GM19043 (cell line): ENCODE results near the gene FBXL22.
"Not testable (repeated sequence)": the region's sequence is repeated elsewhere in the genome, so short reads cannot be mapped to it uniquely, and the experiment has no call there.

Experiments used
- ATAC-seq: cut with Tn5 transposase; IDR thresholded peaks from one replicate; pipeline ENCODE4 v1.9.1; 2021; ENCODE audit warnings: low read depth; ENCODE audit not compliant: unreplicated experiment

The FBXL22 gene

GRCh38 chr15:63611177-63611576 lies 14.0 kb downstream of the FBXL22 start:
- no peak for ATAC-seq

- no peak for ATAC-seq
Observed at GRCh38 chr15:63612300-63612699, 15.1 kb downstream of the FBXL22 start.

GRCh38 chr15:63615935-63616334 lies 18.7 kb downstream of the FBXL22 start:
- no peak for ATAC-seq

- ATAC-seq = not testable (repeated sequence)
Observed at GRCh38 chr15:63617147-63617546, 20.0 kb downstream of the FBXL22 start.

DNA sequence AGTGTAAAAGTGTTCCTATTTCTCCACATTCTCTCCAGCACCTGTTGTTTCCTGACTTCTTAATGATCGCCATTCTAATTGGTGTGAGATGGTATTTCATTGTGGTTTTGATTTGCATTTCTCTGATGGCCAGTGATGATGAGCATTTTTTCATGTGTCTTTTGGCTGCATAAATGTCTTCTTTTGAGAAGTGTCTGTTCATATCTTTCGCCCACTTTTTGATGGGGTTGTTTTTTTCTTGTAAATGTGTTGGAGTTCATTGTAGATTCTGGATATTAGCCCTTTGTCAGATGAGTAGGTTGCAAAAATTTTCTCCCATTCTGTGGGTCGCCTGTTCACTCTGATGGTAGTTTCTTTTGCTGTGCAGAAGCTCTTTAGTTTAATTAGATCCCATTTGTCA lies 20.4 kb downstream of the FBXL22 start:
- ATAC-seq = not testable (repeated sequence)

DNA sequence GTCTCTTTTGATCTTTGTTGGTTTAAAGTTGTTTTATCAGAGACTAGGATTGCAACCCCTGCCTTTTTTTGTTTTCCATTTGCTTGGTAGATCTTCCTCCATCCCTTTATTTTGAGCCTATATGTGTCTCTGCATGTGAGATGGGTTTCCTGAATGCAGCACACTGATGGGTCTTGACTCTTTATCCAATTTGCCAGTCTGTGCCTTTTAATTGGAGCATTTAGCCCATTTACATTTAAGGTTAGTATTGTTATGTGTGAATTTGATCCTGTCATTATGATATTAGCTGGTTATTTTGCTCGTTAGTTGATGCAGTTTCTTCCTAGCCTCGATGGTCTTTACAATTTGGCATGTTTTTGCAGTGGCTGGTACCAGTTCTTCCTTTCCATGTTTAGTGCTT lies 23.6 kb downstream of the FBXL22 start:
- not testable (repeated sequence) for ATAC-seq

GRCh38 chr15:63623232-63623969 lies 26.2 kb downstream of the FBXL22 start:
- ATAC-seq = no peak

DNA sequence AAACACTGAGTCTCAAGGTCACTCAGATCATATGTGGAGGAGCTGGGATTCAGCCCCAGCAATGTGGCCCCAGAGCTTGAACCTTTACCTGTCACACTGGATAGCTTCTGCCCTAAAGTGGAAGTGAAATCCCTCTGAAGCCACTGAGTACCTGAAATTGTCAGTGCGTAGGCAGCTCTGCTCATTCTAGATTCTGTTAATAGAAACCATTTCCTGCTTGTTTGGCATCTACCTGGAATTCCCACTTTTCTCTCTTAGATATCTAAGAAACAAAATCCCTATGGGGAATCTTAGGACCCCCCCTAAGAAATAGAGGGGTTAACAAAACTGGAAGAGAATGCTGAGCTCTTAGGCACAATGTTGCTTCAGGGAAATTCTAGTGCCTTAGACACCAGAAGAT lies 29.8 kb downstream of the FBXL22 start:
- ATAC-seq = no peak

- no peak for ATAC-seq
Observed at GRCh38 chr15:63628123-63628822, 31.1 kb downstream of the FBXL22 start.

- ATAC-seq = no peak
Observed at GRCh38 chr15:63630036-63630751, 33.0 kb downstream of the FBXL22 start.

DNA sequence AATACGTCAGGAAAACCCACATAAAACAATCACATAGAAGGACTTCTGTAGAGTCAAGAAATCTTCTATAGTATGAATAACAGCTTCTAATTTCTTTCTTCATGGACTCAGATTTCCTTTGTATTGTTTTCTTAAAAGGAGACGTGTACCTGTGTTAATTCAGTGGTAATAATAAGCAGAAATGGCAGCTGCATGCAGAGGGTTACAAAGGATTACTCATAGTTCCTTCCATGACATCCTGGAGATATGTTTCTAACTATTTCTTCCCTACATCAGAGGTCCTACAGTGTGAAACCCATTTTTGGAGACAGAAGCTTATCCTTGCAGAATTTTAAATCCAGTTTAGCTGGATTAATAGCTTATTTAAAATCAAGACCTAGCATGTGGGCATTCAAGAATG lies 36.1 kb downstream of the FBXL22 start:
- no peak for ATAC-seq

DNA sequence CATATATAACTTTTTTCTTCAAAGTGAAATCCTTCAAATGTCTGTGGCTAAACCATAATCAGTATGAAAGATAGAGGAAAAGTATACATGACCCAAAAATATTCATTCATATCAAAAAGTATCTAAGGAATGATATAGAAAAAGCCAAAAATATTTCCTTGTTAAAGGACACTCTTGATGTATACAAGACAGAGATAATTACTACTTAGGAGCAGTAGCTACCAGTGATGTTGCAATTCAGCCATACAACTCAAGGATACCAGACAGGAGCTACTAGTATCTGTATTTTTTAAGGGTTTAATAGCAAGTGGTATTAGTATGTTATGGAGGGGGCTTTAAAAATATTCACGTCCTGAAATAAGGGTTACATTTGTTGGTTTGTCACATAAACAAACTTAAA lies 37.0 kb downstream of the FBXL22 start:
- no peak for ATAC-seq

GRCh38 chr15:63636518-63637061 lies 39.4 kb downstream of the FBXL22 start:
- no peak for ATAC-seq

GRCh38 chr15:63638839-63639238 lies 41.7 kb downstream of the FBXL22 start:
- no peak for ATAC-seq

DNA sequence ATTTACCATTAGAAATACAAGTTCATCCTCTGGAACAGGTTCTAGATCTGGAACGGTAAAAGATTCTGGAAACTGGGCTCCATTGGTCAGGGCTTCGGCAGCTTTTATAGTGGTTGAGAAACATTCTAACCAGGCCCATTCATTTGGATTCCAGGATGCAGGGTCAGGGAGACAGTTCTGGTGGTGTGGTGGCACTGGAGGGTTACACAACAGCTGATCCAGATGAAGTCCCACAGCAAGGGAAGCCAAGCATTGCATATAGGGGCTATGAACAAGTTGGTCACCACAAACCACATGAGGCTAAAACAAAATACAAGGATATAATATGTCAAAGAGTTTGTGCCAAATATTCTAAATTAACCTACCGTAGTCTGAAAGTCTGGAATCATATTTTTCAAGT lies 43.0 kb downstream of the FBXL22 start:
- ATAC-seq = no peak
